ENCODE measurements around the gene GPR146. TPM values are rescaled to one million over a fixed set of nuclear protein-coding genes. Genes with fewer than 3 reads are reported as not detected.
A peak's percentile ranks its signal among the peaks of the same experiment; 100 is the strongest.

GPR146 gene
- total and polyA plus RNA-seq, 2 donors from 2014 or later = 7.6 to 10.3 TPM

DNA sequence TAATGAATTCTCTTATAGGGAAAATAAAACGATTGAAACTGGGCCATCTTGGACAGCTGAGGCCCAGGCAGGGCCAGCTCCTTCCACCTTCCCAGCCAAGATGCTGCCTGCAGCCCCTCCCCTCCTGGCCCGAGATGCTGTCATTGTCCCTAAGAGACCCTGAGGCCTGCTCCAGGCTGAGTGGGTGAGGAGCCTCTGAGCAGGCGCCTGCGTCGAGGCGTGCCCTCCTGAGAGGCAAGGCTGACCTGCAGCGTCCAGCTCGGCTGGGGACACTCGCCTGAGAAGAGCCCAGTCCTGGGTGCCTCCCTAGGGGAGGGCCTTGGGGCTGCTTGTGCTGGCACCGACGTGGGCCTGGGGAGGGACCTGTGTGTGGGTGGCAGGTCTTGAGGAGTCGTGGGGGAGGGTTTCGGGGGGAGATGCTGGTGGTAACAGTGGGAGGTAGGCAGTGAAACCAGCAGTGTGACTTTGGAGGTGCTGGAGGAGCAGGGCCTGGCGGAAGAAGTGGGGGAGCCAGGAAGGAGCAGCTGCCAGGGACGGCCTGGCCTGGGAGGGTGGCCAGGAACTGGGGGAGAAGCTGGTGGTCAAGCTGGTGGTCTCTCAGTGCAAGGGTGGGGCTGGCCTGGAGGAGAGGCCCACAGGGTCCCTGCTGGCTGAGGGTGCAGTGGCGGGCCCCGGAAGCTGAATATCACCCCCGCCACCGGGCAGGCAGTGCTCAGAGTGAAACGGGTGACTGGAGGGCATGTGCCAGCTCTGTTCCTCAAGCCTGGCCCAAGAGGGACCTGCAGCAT, 7.9 kb downstream of the GPR146 start:
- Histone ChIP-seq H3K4me3 (ENCODE audit: low read length in 3 of 3) (no peak overlapping the region), H3K27me3 (ENCODE audit: control insufficient read depth, insufficient read depth, low read length) (no peaks in the 10 kb centered on the region), H3K4me1 (ENCODE audit: control insufficient read depth in 2 of 3, insufficient read depth in 2 of 3, low read depth in 1 of 3, low read length in 3 of 3) (peaks cover 0 to 45% (median 17%) of the 10 kb centered on the region in 3 donors), H3K36me3 (ENCODE audit: control insufficient read depth in 2 of 3, insufficient read depth in 3 of 3, low read length in 3 of 3) (no peaks in the 10 kb centered on the region), H3K9me3 (ENCODE audit: control insufficient read depth in 2 of 3, insufficient read depth in 1 of 3, low read length in 3 of 3) (no peaks in the 10 kb centered on the region), H3K9ac (ENCODE audit: low read length in 3 of 3) (no peak overlapping the region), H3K27ac (ENCODE audit: low read depth in 2 of 2, low read length in 2 of 2) (peak overlapping the region; percentile 63 to 74)
- TF ChIP-seq, protein P1, sequence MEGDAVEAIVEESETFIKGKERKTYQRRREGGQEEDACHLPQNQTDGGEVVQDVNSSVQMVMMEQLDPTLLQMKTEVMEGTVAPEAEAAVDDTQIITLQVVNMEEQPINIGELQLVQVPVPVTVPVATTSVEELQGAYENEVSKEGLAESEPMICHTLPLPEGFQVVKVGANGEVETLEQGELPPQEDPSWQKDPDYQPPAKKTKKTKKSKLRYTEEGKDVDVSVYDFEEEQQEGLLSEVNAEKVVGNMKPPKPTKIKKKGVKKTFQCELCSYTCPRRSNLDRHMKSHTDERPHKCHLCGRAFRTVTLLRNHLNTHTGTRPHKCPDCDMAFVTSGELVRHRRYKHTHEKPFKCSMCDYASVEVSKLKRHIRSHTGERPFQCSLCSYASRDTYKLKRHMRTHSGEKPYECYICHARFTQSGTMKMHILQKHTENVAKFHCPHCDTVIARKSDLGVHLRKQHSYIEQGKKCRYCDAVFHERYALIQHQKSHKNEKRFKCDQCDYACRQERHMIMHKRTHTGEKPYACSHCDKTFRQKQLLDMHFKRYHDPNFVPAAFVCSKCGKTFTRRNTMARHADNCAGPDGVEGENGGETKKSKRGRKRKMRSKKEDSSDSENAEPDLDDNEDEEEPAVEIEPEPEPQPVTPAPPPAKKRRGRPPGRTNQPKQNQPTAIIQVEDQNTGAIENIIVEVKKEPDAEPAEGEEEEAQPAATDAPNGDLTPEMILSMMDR (IDR thresholded peaks at IDR 0.05; ENCODE audit: borderline replicate concordance, extremely low read depth, insufficient read depth) = no peak
- FAIRE-seq = no peak
- DNase-seq = peak in 1 of 5 donors; percentile 83
- intact Hi-C loops (cut with DNase I) = no loop called here

DNA sequence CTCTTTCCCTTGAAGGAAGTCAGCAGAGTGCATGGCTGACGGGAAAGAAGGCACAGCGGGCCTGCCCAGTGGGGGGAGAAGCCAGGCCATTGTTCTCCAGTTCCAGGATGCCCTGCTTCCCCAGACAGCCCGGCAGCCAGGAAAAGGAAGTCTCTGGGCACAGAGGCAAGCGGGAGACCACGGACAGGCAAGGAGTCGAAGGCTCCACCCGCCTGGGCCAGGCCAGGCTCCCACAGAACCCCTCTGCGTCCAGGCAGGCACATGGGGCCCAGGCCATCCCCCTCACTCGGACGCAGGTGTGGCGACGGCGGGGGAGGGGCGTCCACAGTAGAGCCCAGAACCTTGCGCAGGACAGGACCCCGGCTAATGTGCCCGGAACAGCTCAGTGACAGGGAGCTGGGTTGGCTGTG, 8.7 kb downstream of the GPR146 start:
- H3K4me1 ChIP-seq (ENCODE audit: control insufficient read depth in 2 of 3, insufficient read depth in 2 of 3, low read depth in 1 of 3, low read length in 3 of 3) = peaks cover 0 to 44% (median 10%) of the 10 kb centered on the region in 3 donors

DNA sequence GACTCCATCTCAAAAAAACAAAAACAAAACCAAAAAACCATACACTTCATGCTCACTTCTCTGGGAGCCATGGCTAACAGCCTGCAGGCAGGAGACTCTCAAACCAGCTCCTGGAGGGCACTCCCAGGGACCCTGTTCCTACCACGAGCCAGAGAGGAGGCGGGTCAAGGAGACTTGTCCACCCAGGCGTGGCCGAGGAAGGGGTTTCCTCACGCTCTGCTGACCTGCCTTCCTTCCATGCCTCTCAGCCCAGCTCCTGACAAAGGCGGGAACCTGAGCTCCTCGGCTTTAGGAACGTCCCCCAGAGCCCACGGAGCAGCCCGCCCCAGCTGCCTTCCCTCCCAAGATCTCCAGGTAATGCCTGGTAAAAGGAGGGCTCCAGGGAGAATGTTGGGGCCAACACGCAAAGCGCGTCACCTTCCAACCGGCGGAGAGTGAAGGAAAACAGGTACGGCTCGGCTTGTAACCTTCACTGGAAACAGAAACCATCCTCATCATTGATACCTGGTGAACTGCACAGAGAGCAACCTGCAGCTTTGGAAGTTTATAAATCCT, 9.5 kb downstream of the GPR146 start:
- Histone ChIP-seq H3K36me3 (ENCODE audit: control insufficient read depth in 2 of 3, insufficient read depth in 3 of 3, low read length in 3 of 3) (no peaks in the 10 kb centered on the region), H3K4me1 (ENCODE audit: control insufficient read depth in 2 of 3, insufficient read depth in 2 of 3, low read depth in 1 of 3, low read length in 3 of 3) (peaks cover 0 to 35% (median 4%) of the 10 kb centered on the region in 3 donors), H3K9ac (ENCODE audit: low read length in 3 of 3) (peak overlapping the region in 1 of 3 donors; percentile 44), H3K4me3 (ENCODE audit: low read length in 3 of 3) (no peak overlapping the region), H3K27me3 (ENCODE audit: control insufficient read depth, insufficient read depth, low read length) (no peaks in the 10 kb centered on the region), H3K27ac (ENCODE audit: low read depth in 2 of 2, low read length in 2 of 2) (peak overlapping the region; percentile 51 to 76), H3K9me3 (ENCODE audit: control insufficient read depth in 2 of 3, insufficient read depth in 1 of 3, low read length in 3 of 3) (no peaks in the 10 kb centered on the region)
- TF ChIP-seq, protein P1 (IDR thresholded peaks at IDR 0.05; ENCODE audit: borderline replicate concordance, extremely low read depth, insufficient read depth) = no peak
- DNase-seq (peak; percentile 65 to 89 (median 86)), FAIRE-seq (no peak)
- intact Hi-C loops (cut with DNase I) = no loop called here

More for the DNA sequence above, 8.7 kb downstream of the GPR146 start:
- Histone ChIP-seq H3K36me3 (ENCODE audit: control insufficient read depth in 2 of 3, insufficient read depth in 3 of 3, low read length in 3 of 3) (no peaks in the 10 kb centered on the region), H3K9me3 (ENCODE audit: control insufficient read depth in 2 of 3, insufficient read depth in 1 of 3, low read length in 3 of 3) (no peaks in the 10 kb centered on the region), H3K9ac (ENCODE audit: low read length in 3 of 3) (no peak overlapping the region), H3K27me3 (ENCODE audit: control insufficient read depth, insufficient read depth, low read length) (no peaks in the 10 kb centered on the region), H3K27ac (ENCODE audit: low read depth in 2 of 2, low read length in 2 of 2) (peak overlapping the region; percentile 63 to 89), H3K4me3 (ENCODE audit: low read length in 3 of 3) (no peak overlapping the region)
- DNase-seq (peak in 1 of 5 donors; percentile 80), FAIRE-seq (no peak)
- TF ChIP-seq, protein P1 (IDR thresholded peaks at IDR 0.05; ENCODE audit: borderline replicate concordance, extremely low read depth, insufficient read depth) = no peak
- intact Hi-C loops (cut with DNase I) = no loop called here

Measured in kidney (tissue), 14 donors.